Vagina (tissue), 2 donors: ENCODE measurements around the gene C16orf54. TPM values are rescaled to one million over a fixed set of nuclear protein-coding genes. Genes with fewer than 3 reads are reported as not detected.

Experiments
- DNase-seq, 2 donors: peaks; one replicate each; pipeline ENCODE4 v3.0.0-alpha.2; 2017; ENCODE audit errors: extremely low spot score in 2 of 2
- H3K27ac ChIP-seq: fragments of 200-600 bp; sonication (generic); one replicate; pipeline ENCODE4 v1.5.1; 2019
- H3K27me3 ChIP-seq: fragments of 200-600 bp; sonication (generic); one replicate; pipeline ENCODE4 v1.5.1; 2019
- H3K36me3 ChIP-seq, 2 donors: fragments of 200-600 bp; sonication (generic); one replicate each; pipeline ENCODE4 v1.5.1; 2017 to 2019
- H3K4me1 ChIP-seq: fragments of 200-600 bp; sonication (generic); one replicate; pipeline ENCODE4 v1.5.1; 2019
- H3K4me3 ChIP-seq, 2 donors: fragments of 200-600 bp; sonication (generic); 1 replicate in 1 of 2; 2 replicates in 1 of 2; pipeline ENCODE4 v1.5.1; 2016 to 2019
- H3K9me3 ChIP-seq: fragments of 200-600 bp; sonication (generic); one replicate; pipeline ENCODE4 v1.5.1; 2019
- POLR2A ChIP-seq, 2 donors: fragments of 450-650 bp; IDR thresholded peaks; one replicate each; pipeline ENCODE4 v1.6.1; 2017; ENCODE audit warnings: antibody characterized with exemption in 2 of 2, mild to moderate bottlenecking in 2 of 2, moderate library complexity in 2 of 2
- POLR2AphosphoS5 ChIP-seq, 2 donors: sonication (generic); formaldehyde crosslinking; IDR thresholded peaks; one replicate each; pipeline ENCODE4 v1.9.0; 2017; ENCODE audit warnings: antibody characterized with exemption in 2 of 2, mild to moderate bottlenecking in 2 of 2, low read depth in 1 of 2; ENCODE audit not compliant: insufficient read depth in 1 of 2
- intact Hi-C: fragments of 100-400 bp; cut with DNase I; formaldehyde crosslinking; loops from one replicate; pipeline ENCODE4 v1.15.1; 2023
- total RNA-seq: library from RNA; depleted of rRNA; stranded (reverse); fragments of >200 nt; gene quantifications from one replicate; pipeline ENCODE4 v1.2.3, GENCODE V29; 2016
- TF ChIP-seq, protein P1 (sequence below), 3 experiments: fragments of 450-650 bp in 2 of 3; fragments of 200-600 bp in 1 of 3; sonication (generic) in 1 of 3; IDR thresholded peaks; one replicate each; pipeline ENCODE4 v1.5.1; 2017 to 2019; ENCODE audit warnings: antibody characterized with exemption in 3 of 3, mild to moderate bottlenecking in 2 of 3, moderate library complexity in 2 of 3

Gene C16orf54
- total RNA-seq, 1 donor from 2014 or later: 3.2 TPM

DNA sequence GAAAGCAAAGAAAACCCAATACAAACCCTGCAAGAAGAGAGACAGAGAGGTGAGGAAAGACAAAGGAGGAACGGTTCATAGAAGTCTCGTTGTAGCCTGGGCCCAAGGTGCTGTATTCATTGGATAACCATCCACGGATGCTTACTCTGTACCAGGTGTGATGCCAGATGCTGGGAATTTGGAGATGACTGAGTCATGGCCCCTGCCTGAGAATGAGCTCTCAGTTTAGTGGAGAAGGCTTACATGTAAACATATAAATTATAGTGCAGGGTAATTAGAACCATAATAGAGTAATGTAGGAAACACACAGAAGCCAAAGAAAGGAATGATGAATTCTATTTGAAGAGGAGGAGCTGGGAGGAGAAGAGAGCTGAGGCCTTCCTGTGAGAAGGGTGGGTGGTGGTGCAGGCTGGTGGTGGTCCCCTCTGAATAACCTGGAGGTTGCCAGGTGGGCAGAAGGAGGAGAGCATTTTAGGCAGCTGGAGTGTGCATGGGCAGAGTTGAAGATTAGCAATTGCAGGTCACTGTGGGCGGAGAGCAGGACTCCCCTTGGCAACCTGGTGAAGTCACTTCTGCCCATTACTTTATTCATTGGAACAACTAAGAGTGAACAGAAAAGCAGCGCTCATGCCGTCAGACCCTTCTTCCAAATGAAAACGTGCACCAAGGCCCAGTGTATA is 24.6 kb upstream of the C16orf54 start:
- Histone ChIP-seq H3K4me3 (no peak overlapping the region), H3K27me3 (no peaks in the 10 kb centered on the region), H3K36me3 (no peaks in the 10 kb centered on the region), H3K27ac (no peak overlapping the region), H3K9me3 (no peaks in the 10 kb centered on the region), H3K4me1 (no peaks in the 10 kb centered on the region)
- DNase-seq: no peak
- TF ChIP-seq POLR2A (IDR thresholded peaks at IDR 0.05) (no peak), POLR2AphosphoS5 (IDR thresholded peaks at IDR 0.05; ENCODE audit: insufficient read depth in 1 of 2, low read depth in 1 of 2) (no peak)
- TF ChIP-seq, protein P1, sequence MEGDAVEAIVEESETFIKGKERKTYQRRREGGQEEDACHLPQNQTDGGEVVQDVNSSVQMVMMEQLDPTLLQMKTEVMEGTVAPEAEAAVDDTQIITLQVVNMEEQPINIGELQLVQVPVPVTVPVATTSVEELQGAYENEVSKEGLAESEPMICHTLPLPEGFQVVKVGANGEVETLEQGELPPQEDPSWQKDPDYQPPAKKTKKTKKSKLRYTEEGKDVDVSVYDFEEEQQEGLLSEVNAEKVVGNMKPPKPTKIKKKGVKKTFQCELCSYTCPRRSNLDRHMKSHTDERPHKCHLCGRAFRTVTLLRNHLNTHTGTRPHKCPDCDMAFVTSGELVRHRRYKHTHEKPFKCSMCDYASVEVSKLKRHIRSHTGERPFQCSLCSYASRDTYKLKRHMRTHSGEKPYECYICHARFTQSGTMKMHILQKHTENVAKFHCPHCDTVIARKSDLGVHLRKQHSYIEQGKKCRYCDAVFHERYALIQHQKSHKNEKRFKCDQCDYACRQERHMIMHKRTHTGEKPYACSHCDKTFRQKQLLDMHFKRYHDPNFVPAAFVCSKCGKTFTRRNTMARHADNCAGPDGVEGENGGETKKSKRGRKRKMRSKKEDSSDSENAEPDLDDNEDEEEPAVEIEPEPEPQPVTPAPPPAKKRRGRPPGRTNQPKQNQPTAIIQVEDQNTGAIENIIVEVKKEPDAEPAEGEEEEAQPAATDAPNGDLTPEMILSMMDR (IDR thresholded peaks at IDR 0.05): no peak
- intact Hi-C loops: no loop called here

DNA sequence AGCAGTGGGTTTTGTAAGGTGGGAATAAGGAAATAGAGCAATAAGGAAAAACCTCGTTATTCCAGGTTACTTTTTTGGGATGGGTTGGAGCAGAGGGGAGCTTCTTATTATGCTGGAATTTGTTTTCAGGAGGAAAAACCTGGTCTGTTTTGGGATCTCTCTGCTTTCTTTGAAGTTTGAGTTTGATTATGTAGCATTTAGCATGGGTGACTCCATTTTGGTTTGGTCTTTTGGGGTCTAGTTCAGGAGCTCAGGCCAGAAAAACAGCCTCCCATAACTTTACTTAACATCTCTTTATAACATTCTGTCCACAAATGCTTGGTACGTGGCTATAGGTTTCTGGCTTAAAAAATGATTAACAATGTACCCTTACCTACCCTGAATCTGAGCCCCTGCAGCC is 23.7 kb upstream of the C16orf54 start:
- Histone ChIP-seq H3K4me1 (no peaks in the 10 kb centered on the region), H3K27ac (no peak overlapping the region), H3K9me3 (no peaks in the 10 kb centered on the region), H3K36me3 (no peaks in the 10 kb centered on the region), H3K27me3 (no peaks in the 10 kb centered on the region), H3K4me3 (no peak overlapping the region)
- TF ChIP-seq POLR2AphosphoS5 (IDR thresholded peaks at IDR 0.05; ENCODE audit: insufficient read depth in 1 of 2, low read depth in 1 of 2) (no peak), POLR2A (IDR thresholded peaks at IDR 0.05) (no peak)
- TF ChIP-seq, protein P1 (IDR thresholded peaks at IDR 0.05): no peak
- no peak for DNase-seq
- intact Hi-C loops: no loop called here

DNA sequence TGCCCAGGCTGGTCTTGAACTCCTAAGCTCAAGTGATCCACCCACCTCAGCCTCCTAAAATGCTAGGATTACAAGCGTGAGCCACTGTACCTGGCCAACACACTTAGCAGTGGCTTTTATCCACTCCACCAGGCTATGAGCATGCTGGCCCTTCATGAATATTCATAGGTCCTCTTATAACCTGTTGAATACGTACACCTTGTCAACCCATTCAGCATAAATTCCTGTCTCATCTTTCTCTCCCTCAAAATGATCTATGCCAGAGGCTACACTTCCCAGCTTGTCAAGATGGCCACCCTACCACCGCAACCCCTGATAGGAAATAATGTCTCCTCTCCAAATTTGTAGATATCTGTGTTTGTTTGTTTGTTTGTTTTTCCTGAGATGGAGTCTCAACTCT is 21.3 kb upstream of the C16orf54 start:
- TF ChIP-seq, protein P1 (IDR thresholded peaks at IDR 0.05): no peak
- no peak for TF ChIP-seq POLR2A (IDR thresholded peaks at IDR 0.05)
- TF ChIP-seq POLR2AphosphoS5 (IDR thresholded peaks at IDR 0.05; ENCODE audit: insufficient read depth in 1 of 2, low read depth in 1 of 2): no peak
- H3K36me3 ChIP-seq: no peaks in the 10 kb centered on the region
- H3K9me3 ChIP-seq: no peaks in the 10 kb centered on the region
- H3K4me3 ChIP-seq: no peak overlapping the region
- no peak for DNase-seq
- intact Hi-C loops: no loop called here
- no peaks in the 10 kb centered on the region for H3K4me1 ChIP-seq
- no peak overlapping the region for H3K27ac ChIP-seq
- H3K27me3 ChIP-seq: no peaks in the 10 kb centered on the region

DNA sequence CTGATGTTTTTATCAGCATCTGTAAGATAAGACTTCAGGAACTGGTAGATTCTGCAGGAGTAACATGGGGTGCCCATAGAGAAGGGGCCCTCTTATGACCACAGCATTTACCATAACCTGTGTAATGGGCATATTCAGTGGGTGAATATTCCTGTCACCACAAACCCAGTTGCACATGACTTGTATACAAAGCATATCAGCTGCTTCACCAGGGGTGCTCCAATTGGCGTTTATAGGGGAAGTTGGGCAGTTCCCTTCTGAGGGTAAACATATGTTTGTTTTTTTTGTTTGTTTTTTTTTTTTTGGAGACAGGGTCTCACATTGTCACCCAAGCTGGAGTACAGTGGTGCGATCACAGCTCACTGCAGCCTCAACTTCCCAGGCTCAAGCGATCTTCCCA is 20.8 kb upstream of the C16orf54 start:
- Histone ChIP-seq H3K27me3 (no peaks in the 10 kb centered on the region), H3K9me3 (no peaks in the 10 kb centered on the region), H3K36me3 (no peaks in the 10 kb centered on the region), H3K4me3 (no peak overlapping the region), H3K27ac (no peak overlapping the region), H3K4me1 (no peaks in the 10 kb centered on the region)
- TF ChIP-seq POLR2AphosphoS5 (IDR thresholded peaks at IDR 0.05; ENCODE audit: insufficient read depth in 1 of 2, low read depth in 1 of 2) (no peak), POLR2A (IDR thresholded peaks at IDR 0.05) (no peak)
- TF ChIP-seq, protein P1 (IDR thresholded peaks at IDR 0.05): no peak
- intact Hi-C loops: no loop called here
- DNase-seq: no peak

DNA sequence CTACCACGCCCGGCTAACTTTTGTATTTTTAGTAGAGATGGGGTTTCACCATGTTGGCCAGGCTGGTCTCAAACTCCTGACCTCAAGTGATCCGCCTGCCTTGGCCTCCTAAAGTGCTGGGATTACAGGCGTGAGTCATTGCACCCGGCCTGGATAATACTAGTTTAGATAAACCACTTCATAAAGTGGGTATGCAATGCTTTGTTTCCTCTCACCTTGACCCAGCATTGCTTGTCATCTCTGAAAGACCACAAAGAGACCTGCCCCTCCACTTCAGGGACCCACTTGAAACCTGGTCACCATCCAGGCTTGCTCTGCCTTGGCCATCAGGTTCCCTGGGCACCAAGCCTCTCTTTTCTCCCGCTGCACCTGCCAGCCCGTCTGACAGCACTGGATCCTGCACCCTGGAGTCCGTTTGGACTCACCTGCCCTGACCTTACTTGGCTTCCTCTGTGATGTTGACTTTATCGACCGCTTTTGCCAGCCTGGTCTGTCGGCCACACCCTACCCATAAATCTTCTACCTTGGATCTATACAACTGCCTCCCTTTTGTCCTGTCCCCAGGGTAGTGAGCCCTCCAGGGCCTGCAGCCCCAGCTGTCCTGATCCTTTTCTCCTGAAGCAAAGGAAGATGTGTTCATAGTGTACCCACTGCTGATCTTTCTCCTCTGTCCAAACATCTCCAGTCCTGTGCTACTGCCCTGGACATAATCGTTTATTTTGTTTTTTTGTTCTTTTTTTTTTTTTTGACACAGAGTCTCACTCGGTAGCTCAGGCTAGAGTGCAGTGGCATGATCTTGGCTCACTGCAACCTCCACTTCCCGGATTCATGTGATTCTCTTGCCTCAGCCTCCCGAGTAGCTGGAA is 19.6 kb upstream of the C16orf54 start:
- H3K36me3 ChIP-seq: no peaks in the 10 kb centered on the region
- no peaks in the 10 kb centered on the region for H3K27me3 ChIP-seq
- DNase-seq: no peak
- TF ChIP-seq, protein P1 (IDR thresholded peaks at IDR 0.05): no peak
- TF ChIP-seq POLR2AphosphoS5 (IDR thresholded peaks at IDR 0.05; ENCODE audit: insufficient read depth in 1 of 2, low read depth in 1 of 2): no peak
- TF ChIP-seq POLR2A (IDR thresholded peaks at IDR 0.05): no peak
- no peaks in the 10 kb centered on the region for H3K9me3 ChIP-seq
- no peak overlapping the region for H3K27ac ChIP-seq
- intact Hi-C loops: no loop called here
- no peak overlapping the region for H3K4me3 ChIP-seq
- no peaks in the 10 kb centered on the region for H3K4me1 ChIP-seq
